Measurements from ENCODE around the gene ENTHD1.

DNA sequence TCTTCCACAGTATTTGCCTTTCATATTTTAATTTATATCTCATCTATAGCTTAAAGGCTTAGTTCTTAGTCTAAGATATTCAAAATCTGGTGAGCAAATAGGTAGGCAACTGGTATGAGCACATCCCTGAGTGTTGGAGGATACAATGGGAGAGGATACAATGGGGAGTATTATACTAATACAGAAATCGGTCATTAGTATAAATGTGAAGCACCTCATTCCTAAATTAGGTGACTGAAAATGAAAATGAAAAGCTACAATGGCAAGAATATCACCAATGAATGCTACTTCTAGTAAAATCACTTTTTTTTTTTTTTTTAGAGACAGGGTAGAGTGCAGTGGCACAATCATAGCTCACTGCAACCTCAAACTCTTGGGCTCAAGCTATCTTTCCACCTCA lies 21.0 kb downstream of the ENTHD1 start:
- TF ChIP-seq, protein P1, sequence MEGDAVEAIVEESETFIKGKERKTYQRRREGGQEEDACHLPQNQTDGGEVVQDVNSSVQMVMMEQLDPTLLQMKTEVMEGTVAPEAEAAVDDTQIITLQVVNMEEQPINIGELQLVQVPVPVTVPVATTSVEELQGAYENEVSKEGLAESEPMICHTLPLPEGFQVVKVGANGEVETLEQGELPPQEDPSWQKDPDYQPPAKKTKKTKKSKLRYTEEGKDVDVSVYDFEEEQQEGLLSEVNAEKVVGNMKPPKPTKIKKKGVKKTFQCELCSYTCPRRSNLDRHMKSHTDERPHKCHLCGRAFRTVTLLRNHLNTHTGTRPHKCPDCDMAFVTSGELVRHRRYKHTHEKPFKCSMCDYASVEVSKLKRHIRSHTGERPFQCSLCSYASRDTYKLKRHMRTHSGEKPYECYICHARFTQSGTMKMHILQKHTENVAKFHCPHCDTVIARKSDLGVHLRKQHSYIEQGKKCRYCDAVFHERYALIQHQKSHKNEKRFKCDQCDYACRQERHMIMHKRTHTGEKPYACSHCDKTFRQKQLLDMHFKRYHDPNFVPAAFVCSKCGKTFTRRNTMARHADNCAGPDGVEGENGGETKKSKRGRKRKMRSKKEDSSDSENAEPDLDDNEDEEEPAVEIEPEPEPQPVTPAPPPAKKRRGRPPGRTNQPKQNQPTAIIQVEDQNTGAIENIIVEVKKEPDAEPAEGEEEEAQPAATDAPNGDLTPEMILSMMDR (conservative IDR thresholded peaks at IDR 0.05; ENCODE audit: low read length) = no peak
- no peak for TF ChIP-seq EZH2phosphoT487 (IDR thresholded peaks at IDR 0.05; ENCODE audit: borderline replicate concordance, low read depth, low read length)
